Suprapubic skin (tissue), 3 donors: ENCODE data around the gene LRSAM1.

Source experiments
- CTCF ChIP-seq, 2 donors: fragments of 200-600 bp in 1 of 2; fragments of 450-650 bp in 1 of 2; sonication (generic) in 1 of 2; IDR thresholded peaks; one replicate each; pipeline ENCODE4 v1.5.1; 2016 to 2019; ENCODE audit warnings: antibody characterized with exemption in 2 of 2, mild to moderate bottlenecking in 1 of 2, moderate library complexity in 1 of 2
- POLR2A ChIP-seq, 2 donors: fragments of 450-650 bp; IDR thresholded peaks; one replicate each; pipeline ENCODE4 v1.6.1; 2017; ENCODE audit warnings: antibody characterized with exemption in 2 of 2, mild to moderate bottlenecking in 2 of 2, moderate library complexity in 2 of 2

DNA sequence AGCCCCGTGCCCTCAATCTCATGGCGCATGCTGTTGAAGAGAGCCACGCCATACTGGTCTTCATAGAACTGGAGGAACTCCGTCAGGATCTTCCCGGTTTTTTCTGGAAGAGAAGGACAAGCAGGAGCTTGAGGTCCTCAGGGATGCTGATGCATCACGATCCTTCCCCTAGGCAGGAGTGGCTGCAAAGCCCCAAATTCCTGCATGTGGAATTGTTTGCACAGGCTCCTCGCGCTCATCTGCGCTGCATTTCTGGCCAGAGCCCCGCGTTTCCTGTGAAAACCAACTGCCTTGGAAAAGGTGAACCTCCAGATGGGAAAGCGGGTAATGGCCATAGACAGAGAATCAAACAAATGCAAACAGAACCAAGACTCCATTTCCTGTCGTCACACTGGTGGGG, 80.4 kb downstream of the LRSAM1 start:
- TF ChIP-seq POLR2A (IDR thresholded peaks at IDR 0.05) = no peak
- TF ChIP-seq CTCF (IDR thresholded peaks at IDR 0.05) = no peak
